ENCODE results near the gene TMEM62.

DNA sequence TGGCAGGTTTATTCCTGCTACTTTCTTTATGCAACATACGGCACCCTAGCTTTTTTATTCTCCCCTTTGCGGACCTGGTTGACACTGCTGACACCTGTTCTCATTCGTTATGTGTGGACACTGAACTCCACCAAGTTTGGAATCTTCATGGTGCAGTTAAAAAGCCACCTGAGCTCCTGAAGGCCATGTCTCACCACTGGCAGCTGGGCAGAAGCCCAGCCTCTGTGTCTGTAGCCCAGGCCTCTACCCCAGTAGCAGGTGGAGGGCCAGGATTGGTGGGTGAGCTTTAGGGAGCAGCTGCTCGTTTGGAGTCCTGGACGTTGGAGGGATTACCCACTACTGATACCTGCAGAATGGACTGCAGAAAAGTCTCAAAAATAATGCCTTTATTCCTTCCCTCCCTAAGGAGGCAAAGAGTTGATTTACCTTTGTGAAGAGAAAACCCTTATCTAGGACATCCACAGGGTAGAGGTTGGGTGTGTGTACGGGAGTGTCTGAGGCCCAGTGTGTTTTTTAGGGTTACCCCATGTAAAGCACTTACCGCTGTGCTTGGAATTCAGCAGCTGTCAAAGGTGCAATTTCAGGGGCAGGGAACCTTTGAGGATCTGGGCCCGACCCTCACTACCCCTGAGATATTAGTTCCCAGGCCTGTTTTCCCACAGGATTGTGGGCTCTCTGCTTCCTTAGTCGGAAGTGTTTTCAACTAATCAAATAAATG, 51.2 kb downstream of the TMEM62 start:
- TF ChIP-seq PREB (CRISPR knock-in tag; IDR thresholded peaks at IDR 0.05) (no peak), JUND (IDR thresholded peaks at IDR 0.05; ENCODE audit: borderline replicate concordance, low read depth, low read length) (no peak), JUND (tag; IDR thresholded peaks at IDR 0.05; ENCODE audit: borderline replicate concordance, low read depth, low read length) (no peak), PCBP1 (IDR thresholded peaks at IDR 0.05; ENCODE audit: low read depth, low read length, poor library complexity, severe bottlenecking) (no peak), KAT2B (IDR thresholded peaks at IDR 0.05; ENCODE audit: low read depth, low read length) (no peak), ZKSCAN8 (CRISPR knock-in tag; IDR thresholded peaks at IDR 0.05) (no peak)
- TF ChIP-seq, protein P1, sequence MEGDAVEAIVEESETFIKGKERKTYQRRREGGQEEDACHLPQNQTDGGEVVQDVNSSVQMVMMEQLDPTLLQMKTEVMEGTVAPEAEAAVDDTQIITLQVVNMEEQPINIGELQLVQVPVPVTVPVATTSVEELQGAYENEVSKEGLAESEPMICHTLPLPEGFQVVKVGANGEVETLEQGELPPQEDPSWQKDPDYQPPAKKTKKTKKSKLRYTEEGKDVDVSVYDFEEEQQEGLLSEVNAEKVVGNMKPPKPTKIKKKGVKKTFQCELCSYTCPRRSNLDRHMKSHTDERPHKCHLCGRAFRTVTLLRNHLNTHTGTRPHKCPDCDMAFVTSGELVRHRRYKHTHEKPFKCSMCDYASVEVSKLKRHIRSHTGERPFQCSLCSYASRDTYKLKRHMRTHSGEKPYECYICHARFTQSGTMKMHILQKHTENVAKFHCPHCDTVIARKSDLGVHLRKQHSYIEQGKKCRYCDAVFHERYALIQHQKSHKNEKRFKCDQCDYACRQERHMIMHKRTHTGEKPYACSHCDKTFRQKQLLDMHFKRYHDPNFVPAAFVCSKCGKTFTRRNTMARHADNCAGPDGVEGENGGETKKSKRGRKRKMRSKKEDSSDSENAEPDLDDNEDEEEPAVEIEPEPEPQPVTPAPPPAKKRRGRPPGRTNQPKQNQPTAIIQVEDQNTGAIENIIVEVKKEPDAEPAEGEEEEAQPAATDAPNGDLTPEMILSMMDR (IDR thresholded peaks at IDR 0.05 in 2 of 3, conservative IDR thresholded peaks at IDR 0.05 in 1 of 3; ENCODE audit: insufficient read depth in 2 of 3, low read depth in 1 of 3, low read length in 3 of 3) = no peak
- TF ChIP-seq, protein P2, sequence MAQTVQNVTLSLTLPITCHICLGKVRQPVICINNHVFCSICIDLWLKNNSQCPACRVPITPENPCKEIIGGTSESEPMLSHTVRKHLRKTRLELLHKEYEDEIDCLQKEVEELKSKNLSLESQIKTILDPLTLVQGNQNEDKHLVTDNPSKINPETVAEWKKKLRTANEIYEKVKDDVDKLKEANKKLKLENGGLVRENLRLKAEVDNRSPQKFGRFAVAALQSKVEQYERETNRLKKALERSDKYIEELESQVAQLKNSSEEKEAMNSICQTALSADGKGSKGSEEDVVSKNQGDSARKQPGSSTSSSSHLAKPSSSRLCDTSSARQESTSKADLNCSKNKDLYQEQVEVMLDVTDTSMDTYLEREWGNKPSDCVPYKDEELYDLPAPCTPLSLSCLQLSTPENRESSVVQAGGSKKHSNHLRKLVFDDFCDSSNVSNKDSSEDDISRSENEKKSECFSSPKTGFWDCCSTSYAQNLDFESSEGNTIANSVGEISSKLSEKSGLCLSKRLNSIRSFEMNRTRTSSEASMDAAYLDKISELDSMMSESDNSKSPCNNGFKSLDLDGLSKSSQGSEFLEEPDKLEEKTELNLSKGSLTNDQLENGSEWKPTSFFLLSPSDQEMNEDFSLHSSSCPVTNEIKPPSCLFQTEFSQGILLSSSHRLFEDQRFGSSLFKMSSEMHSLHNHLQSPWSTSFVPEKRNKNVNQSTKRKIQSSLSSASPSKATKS (CRISPR knock-in tag; IDR thresholded peaks at IDR 0.05) = no peak

All from K562 (cell line).